ENCODE measurements around the gene GP5.

- TF ChIP-seq, protein P1, sequence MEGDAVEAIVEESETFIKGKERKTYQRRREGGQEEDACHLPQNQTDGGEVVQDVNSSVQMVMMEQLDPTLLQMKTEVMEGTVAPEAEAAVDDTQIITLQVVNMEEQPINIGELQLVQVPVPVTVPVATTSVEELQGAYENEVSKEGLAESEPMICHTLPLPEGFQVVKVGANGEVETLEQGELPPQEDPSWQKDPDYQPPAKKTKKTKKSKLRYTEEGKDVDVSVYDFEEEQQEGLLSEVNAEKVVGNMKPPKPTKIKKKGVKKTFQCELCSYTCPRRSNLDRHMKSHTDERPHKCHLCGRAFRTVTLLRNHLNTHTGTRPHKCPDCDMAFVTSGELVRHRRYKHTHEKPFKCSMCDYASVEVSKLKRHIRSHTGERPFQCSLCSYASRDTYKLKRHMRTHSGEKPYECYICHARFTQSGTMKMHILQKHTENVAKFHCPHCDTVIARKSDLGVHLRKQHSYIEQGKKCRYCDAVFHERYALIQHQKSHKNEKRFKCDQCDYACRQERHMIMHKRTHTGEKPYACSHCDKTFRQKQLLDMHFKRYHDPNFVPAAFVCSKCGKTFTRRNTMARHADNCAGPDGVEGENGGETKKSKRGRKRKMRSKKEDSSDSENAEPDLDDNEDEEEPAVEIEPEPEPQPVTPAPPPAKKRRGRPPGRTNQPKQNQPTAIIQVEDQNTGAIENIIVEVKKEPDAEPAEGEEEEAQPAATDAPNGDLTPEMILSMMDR (IDR thresholded peaks at IDR 0.05): no peak
- TF ChIP-seq POLR2AphosphoS5 (IDR thresholded peaks at IDR 0.05; ENCODE audit: low read depth, low read length): no peak
- TF ChIP-seq, protein P2, sequence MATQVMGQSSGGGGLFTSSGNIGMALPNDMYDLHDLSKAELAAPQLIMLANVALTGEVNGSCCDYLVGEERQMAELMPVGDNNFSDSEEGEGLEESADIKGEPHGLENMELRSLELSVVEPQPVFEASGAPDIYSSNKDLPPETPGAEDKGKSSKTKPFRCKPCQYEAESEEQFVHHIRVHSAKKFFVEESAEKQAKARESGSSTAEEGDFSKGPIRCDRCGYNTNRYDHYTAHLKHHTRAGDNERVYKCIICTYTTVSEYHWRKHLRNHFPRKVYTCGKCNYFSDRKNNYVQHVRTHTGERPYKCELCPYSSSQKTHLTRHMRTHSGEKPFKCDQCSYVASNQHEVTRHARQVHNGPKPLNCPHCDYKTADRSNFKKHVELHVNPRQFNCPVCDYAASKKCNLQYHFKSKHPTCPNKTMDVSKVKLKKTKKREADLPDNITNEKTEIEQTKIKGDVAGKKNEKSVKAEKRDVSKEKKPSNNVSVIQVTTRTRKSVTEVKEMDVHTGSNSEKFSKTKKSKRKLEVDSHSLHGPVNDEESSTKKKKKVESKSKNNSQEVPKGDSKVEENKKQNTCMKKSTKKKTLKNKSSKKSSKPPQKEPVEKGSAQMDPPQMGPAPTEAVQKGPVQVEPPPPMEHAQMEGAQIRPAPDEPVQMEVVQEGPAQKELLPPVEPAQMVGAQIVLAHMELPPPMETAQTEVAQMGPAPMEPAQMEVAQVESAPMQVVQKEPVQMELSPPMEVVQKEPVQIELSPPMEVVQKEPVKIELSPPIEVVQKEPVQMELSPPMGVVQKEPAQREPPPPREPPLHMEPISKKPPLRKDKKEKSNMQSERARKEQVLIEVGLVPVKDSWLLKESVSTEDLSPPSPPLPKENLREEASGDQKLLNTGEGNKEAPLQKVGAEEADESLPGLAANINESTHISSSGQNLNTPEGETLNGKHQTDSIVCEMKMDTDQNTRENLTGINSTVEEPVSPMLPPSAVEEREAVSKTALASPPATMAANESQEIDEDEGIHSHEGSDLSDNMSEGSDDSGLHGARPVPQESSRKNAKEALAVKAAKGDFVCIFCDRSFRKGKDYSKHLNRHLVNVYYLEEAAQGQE (IDR thresholded peaks at IDR 0.05; ENCODE audit: insufficient read depth in 1 of 2, low read depth in 2 of 2, low read length in 1 of 2): no peak
Observed at GRCh38 chr3:194397757-194398312, 1.2 kb downstream of the GP5 start.
